Measurements from ENCODE around the gene MYO10. TPM values are rescaled to one million over a fixed set of nuclear protein-coding genes. Genes with fewer than 3 reads are reported as not detected.
A peak's percentile ranks its signal among the peaks of the same experiment; 100 is the strongest.

The MYO10 gene
- total RNA-seq, 2 donors from 2014 or later = 24.7 to 77.0 TPM

DNA sequence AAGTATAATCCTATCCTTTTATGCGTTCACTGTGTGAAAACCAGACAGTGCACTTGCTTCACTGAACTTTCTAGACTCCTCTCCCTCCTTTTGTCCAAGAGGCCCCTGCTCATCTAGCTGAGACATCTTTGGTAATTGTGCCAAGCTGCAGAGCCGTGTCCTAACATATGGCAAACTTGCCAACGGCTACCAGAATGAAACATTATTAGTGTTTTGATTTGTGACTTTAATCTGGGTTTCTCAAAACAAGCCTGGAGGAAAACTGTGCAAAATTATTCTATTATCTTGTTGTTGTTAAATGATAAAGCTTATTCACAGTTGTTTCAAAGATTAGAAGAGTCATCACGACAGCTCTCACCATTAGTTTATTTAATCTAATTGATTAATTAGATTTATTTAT is 240.3 kb downstream of the MYO10 start:
- no peaks in the 10 kb centered on the region for H3K9me3 ChIP-seq
- no peak for DNase-seq (ENCODE audit: low spot score)
- 45% methylated on average over 4 of the region's 4 CpGs for WGBS
- no peaks in the 10 kb centered on the region for H3K4me1 ChIP-seq (replicated peaks)
- no peaks in the 10 kb centered on the region for H3K36me3 ChIP-seq
- H3K27me3 ChIP-seq (replicated peaks; ENCODE audit: insufficient read depth) = no peaks in the 10 kb centered on the region
- TF ChIP-seq, protein P1, sequence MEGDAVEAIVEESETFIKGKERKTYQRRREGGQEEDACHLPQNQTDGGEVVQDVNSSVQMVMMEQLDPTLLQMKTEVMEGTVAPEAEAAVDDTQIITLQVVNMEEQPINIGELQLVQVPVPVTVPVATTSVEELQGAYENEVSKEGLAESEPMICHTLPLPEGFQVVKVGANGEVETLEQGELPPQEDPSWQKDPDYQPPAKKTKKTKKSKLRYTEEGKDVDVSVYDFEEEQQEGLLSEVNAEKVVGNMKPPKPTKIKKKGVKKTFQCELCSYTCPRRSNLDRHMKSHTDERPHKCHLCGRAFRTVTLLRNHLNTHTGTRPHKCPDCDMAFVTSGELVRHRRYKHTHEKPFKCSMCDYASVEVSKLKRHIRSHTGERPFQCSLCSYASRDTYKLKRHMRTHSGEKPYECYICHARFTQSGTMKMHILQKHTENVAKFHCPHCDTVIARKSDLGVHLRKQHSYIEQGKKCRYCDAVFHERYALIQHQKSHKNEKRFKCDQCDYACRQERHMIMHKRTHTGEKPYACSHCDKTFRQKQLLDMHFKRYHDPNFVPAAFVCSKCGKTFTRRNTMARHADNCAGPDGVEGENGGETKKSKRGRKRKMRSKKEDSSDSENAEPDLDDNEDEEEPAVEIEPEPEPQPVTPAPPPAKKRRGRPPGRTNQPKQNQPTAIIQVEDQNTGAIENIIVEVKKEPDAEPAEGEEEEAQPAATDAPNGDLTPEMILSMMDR (IDR thresholded peaks at IDR 0.05) = no peak
- no peak for TF ChIP-seq POLR2A (IDR thresholded peaks at IDR 0.05)
- TF ChIP-seq POLR2AphosphoS5 (IDR thresholded peaks at IDR 0.05) = no peak
- H3K4me3 ChIP-seq = no peak overlapping the region
- no peak overlapping the region for H3K27ac ChIP-seq
- intact Hi-C loops (cut with DNase I) = no loop called here

DNA sequence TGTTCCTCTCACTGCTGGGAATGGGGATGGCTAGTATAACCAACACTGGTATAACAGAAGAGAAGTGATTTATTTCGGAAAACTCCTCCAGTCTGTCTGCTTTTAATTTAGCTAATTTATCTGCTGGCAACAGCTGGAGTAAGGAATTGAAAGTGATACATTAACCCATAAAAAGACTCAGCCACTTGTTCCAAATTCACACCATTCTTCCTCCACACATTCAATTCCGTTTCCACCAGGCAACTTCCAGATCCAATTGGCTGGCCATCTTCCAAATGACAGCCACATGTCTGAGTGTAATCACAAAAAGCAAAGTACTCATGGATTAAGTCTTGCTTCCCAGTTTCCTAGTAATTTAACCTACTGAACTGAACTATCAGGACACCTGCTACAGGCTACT is 242.2 kb downstream of the MYO10 start:
- intact Hi-C loops (cut with DNase I) = no loop called here
- 88% methylated on average over 2 of the region's 2 CpGs for WGBS
- H3K36me3 ChIP-seq = no peaks in the 10 kb centered on the region

DNA sequence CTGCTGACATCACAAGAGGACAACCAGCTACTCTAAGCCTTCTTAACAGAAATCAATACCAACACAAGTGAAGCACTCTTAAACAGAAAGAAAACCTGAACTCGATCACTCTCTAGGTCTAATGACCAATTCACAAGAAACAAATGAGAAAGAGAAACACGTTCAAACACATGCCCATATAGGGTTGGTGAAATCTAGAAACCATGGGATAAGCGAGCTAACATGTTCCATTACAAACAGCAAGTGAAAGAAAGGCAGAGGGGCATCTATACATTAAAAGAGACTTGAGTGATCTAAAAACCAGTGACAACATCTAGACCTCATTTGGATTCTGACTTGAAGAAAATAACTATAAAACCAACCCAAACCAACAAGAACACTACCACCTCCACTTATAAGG is 244.4 kb downstream of the MYO10 start:
- H3K27ac ChIP-seq = no peak overlapping the region
- no peaks in the 10 kb centered on the region for H3K4me1 ChIP-seq (replicated peaks)
- TF ChIP-seq POLR2A (IDR thresholded peaks at IDR 0.05) = no peak
- TF ChIP-seq POLR2AphosphoS5 (IDR thresholded peaks at IDR 0.05) = no peak
- TF ChIP-seq, protein P1 (IDR thresholded peaks at IDR 0.05) = no peak
- H3K4me3 ChIP-seq = no peak overlapping the region
- DNase-seq (ENCODE audit: low spot score) = no peak
- no peaks in the 10 kb centered on the region for H3K9me3 ChIP-seq
- no peaks in the 10 kb centered on the region for H3K36me3 ChIP-seq
- intact Hi-C loops (cut with DNase I) = no loop called here
- 91% methylated on average over 3 of the region's 3 CpGs for WGBS
- no peaks in the 10 kb centered on the region for H3K27me3 ChIP-seq (replicated peaks; ENCODE audit: insufficient read depth)

More for the DNA sequence above, 242.2 kb downstream of the MYO10 start:
- no peak overlapping the region for H3K4me3 ChIP-seq
- no peak for DNase-seq (ENCODE audit: low spot score)
- H3K27ac ChIP-seq = no peak overlapping the region
- no peaks in the 10 kb centered on the region for H3K27me3 ChIP-seq (replicated peaks; ENCODE audit: insufficient read depth)
- TF ChIP-seq, protein P1 (IDR thresholded peaks at IDR 0.05) = no peak
- TF ChIP-seq POLR2A (IDR thresholded peaks at IDR 0.05) (no peak), POLR2AphosphoS5 (IDR thresholded peaks at IDR 0.05) (no peak)
- H3K4me1 ChIP-seq (replicated peaks) = no peaks in the 10 kb centered on the region
- no peaks in the 10 kb centered on the region for H3K9me3 ChIP-seq

DNA sequence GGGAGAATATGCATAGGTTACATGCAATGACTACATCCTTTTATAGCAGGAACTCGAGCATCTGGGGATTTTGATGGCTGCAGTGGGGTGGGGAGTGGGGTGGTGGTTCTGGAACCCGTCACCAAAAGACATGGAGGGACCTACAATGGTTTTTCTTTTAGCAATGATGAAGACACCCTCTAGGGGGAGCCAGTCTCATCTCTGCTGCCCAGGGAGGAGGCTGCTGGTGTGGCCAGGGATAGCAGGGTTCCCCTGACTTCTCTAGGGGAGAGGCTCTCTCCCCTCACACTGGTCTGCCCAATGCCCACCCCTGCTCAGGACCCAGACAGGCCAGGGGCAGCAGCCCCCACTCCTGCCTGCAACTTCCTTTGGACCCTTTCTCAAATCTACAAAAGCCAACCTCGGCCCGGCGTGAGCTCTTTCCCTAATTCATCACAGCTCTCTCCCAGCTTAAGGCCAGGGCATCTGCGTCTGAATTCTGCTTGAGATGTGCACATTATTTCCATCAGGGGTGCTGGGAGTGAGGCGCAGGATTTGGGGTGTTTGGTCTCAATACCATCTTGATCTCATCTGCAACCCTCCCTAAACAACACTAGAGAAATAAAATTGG is 245.7 kb downstream of the MYO10 start:
- Histone ChIP-seq H3K36me3 (no peaks in the 10 kb centered on the region), H3K27me3 (replicated peaks; ENCODE audit: insufficient read depth) (no peaks in the 10 kb centered on the region), H3K27ac (no peak overlapping the region), H3K4me1 (replicated peaks) (no peaks in the 10 kb centered on the region), H3K9me3 (no peaks in the 10 kb centered on the region), H3K4me3 (no peak overlapping the region)
- DNase-seq (ENCODE audit: low spot score) = peak; percentile 16
- WGBS = 73% methylated on average over 7 of the region's 7 CpGs
- intact Hi-C loops (cut with DNase I) = no loop called here
- TF ChIP-seq POLR2A (IDR thresholded peaks at IDR 0.05) = no peak
- no peak for TF ChIP-seq POLR2AphosphoS5 (IDR thresholded peaks at IDR 0.05)
- TF ChIP-seq, protein P1 (IDR thresholded peaks at IDR 0.05) = peak in 3 of 4 experiments; percentile 32 to 50 (median 44)

DNA sequence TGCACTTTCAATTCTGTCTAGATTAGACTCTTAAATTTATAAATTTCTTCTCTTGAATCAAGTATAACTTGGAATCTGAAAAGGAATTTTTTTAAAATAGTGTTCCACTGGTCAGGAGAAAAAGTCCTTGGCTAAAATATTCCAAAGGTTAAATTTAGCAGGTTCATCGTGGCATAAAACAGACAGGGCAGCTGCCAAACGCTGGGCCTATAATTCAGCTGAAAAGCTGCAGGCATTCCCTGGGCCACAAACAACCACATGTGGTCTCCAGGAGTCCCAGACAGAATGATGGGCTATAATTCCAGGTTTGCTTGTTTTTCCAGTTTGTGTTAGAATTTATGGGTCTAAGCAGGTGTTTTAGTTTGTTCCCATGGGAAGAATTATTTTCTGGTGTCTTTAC is 248.2 kb downstream of the MYO10 start:
- intact Hi-C loops (cut with DNase I) = no loop called here
- WGBS = 42% methylated on average over 2 of the region's 2 CpGs
- H3K4me3 ChIP-seq = no peak overlapping the region
- no peaks in the 10 kb centered on the region for H3K4me1 ChIP-seq (replicated peaks)
- H3K36me3 ChIP-seq = no peaks in the 10 kb centered on the region
- no peaks in the 10 kb centered on the region for H3K27me3 ChIP-seq (replicated peaks; ENCODE audit: insufficient read depth)
- no peaks in the 10 kb centered on the region for H3K9me3 ChIP-seq
- no peak overlapping the region for H3K27ac ChIP-seq
- DNase-seq (ENCODE audit: low spot score) = no peak
- TF ChIP-seq, protein P1 (IDR thresholded peaks at IDR 0.05) = no peak
- TF ChIP-seq POLR2A (IDR thresholded peaks at IDR 0.05) (no peak), POLR2AphosphoS5 (IDR thresholded peaks at IDR 0.05) (no peak)
